ENCODE results near the gene EPN2. TPM values are rescaled to one million over a fixed set of nuclear protein-coding genes. Genes with fewer than 3 reads are reported as not detected.

The EPN2 gene
- polyA plus RNA-seq, 3 donors = 0.93 TPM; not detected in 2

DNA sequence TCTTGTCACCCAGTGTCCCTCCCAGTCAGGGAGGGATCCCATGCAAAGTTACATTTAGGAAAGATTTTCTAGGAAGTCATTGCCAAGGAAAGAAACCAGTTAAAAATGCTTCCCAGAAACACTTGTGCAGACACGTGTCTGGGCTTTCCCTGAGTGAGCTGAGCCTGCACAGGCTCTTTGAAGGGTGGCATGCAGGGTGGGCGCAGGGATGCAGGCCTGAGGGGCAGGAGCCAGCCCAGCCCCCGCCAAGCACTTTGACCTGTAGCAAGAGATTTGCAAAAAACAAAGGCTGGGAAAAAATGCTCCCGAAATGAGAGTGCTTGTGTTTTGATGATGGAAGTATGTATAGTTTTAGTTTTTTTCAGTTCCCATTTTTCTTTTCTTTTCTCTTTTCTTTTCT is 73.0 kb downstream of the EPN2 start:
- Histone ChIP-seq H4K20me1 (ENCODE audit: insufficient read depth, low read length) (peaks cover 14% of the 10 kb centered on the region), H3K4me1 (ENCODE audit: control insufficient read depth in 1 of 2, insufficient read depth in 2 of 2, low read length in 2 of 2) (peaks cover 34 to 36% of the 10 kb centered on the region in 2 donors), H3K27me3 (ENCODE audit: control insufficient read depth in 2 of 2, insufficient read depth in 2 of 2, low read length in 2 of 2) (peaks cover 46 to 86% of the 10 kb centered on the region in 2 donors), H3K79me2 (ENCODE audit: insufficient read depth, low read length) (no peaks in the 10 kb centered on the region), H3K27ac (ENCODE audit: low read depth in 1 of 2, low read length in 2 of 2) (no peak overlapping the region), H2AFZ (ENCODE audit: insufficient read depth, low read depth, low read length, poor library complexity, severe bottlenecking) (no peak overlapping the region), H3K4me3 (replicated peaks in 1 of 3; ENCODE audit: low read depth in 2 of 3, low read length in 3 of 3) (no peak overlapping the region), H3K9me3 (replicated peaks in 1 of 2; ENCODE audit: control insufficient read depth in 1 of 2, insufficient read depth in 1 of 2, low read length in 2 of 2) (no peaks in the 10 kb centered on the region), H3K4me2 (replicated peaks; ENCODE audit: extremely low read depth, low read length, poor library complexity, severe bottlenecking) (no peak overlapping the region), H3K36me3 (replicated peaks in 1 of 2; ENCODE audit: control insufficient read depth in 1 of 2, insufficient read depth in 2 of 2, low read length in 2 of 2) (no peaks in the 10 kb centered on the region), H3K9ac (ENCODE audit: insufficient read depth, low read length, poor library complexity, severe bottlenecking) (no peak overlapping the region)
- H3K27ac Mint-ChIP-seq = peak overlapping the region in 1 of 7 donors; percentile 2
- H3K36me3 Mint-ChIP-seq = peaks cover 16 to 41% of the 10 kb centered on the region in 2 donors
- peaks cover 0 to 19% (median 3%) of the 10 kb centered on the region in 7 donors for H3K9me3 Mint-ChIP-seq
- H3K27me3 Mint-ChIP-seq (ENCODE audit: low read depth in 3 of 3) = peaks cover 88 to 94% (median 91%) of the 10 kb centered on the region in 3 donors
- peak overlapping the region in 1 of 2 donors; percentile 84 for H3K4me3 Mint-ChIP-seq
- intact Hi-C loops (cut with micrococcal nuclease) = no loop called here
- peaks cover 48% of the 10 kb centered on the region for H3K4me1 Mint-ChIP-seq
- DNase-seq = no peak
- WGBS (ENCODE audit: insufficient coverage) = 93% methylated on average over 3 of the region's 4 CpGs
- TF ChIP-seq, protein P1, sequence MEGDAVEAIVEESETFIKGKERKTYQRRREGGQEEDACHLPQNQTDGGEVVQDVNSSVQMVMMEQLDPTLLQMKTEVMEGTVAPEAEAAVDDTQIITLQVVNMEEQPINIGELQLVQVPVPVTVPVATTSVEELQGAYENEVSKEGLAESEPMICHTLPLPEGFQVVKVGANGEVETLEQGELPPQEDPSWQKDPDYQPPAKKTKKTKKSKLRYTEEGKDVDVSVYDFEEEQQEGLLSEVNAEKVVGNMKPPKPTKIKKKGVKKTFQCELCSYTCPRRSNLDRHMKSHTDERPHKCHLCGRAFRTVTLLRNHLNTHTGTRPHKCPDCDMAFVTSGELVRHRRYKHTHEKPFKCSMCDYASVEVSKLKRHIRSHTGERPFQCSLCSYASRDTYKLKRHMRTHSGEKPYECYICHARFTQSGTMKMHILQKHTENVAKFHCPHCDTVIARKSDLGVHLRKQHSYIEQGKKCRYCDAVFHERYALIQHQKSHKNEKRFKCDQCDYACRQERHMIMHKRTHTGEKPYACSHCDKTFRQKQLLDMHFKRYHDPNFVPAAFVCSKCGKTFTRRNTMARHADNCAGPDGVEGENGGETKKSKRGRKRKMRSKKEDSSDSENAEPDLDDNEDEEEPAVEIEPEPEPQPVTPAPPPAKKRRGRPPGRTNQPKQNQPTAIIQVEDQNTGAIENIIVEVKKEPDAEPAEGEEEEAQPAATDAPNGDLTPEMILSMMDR (IDR thresholded peaks at IDR 0.05) = no peak

DNA sequence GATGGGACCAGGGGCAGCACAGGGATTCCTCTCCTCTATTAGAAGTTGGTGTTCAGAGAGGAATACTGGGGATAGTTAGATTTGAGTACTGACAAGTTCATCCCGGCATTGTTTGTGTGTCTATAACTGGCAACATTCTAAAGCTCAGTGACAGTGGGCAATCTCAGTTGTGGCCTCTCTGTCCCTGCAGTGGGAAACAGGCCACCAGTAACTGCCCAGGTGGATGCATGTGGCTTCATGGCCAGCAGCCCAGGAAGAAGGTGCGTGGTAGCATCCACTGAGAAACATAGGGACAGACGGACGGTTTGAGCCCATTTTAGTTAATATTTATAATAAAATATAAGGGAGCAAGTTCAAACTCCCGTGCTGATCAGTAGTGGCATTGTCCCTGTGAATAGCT is 73.8 kb downstream of the EPN2 start:
- 89% methylated on average over 1 of the region's 5 CpGs for WGBS (ENCODE audit: insufficient coverage)

More for the DNA sequence above, 73.8 kb downstream of the EPN2 start:
- Histone ChIP-seq H3K27ac (ENCODE audit: low read depth in 1 of 2, low read length in 2 of 2) (no peak overlapping the region), H3K79me2 (ENCODE audit: insufficient read depth, low read length) (no peaks in the 10 kb centered on the region), H3K27me3 (ENCODE audit: control insufficient read depth in 2 of 2, insufficient read depth in 2 of 2, low read length in 2 of 2) (peaks cover 46 to 88% of the 10 kb centered on the region in 2 donors), H3K36me3 (replicated peaks in 1 of 2; ENCODE audit: control insufficient read depth in 1 of 2, insufficient read depth in 2 of 2, low read length in 2 of 2) (no peaks in the 10 kb centered on the region), H3K9me3 (replicated peaks in 1 of 2; ENCODE audit: control insufficient read depth in 1 of 2, insufficient read depth in 1 of 2, low read length in 2 of 2) (no peaks in the 10 kb centered on the region), H3K4me2 (replicated peaks; ENCODE audit: extremely low read depth, low read length, poor library complexity, severe bottlenecking) (no peak overlapping the region), H4K20me1 (ENCODE audit: insufficient read depth, low read length) (peaks cover 6% of the 10 kb centered on the region), H3K4me1 (ENCODE audit: control insufficient read depth in 1 of 2, insufficient read depth in 2 of 2, low read length in 2 of 2) (peaks cover 25 to 27% of the 10 kb centered on the region in 2 donors), H3K9ac (ENCODE audit: insufficient read depth, low read length, poor library complexity, severe bottlenecking) (no peak overlapping the region), H2AFZ (ENCODE audit: insufficient read depth, low read depth, low read length, poor library complexity, severe bottlenecking) (no peak overlapping the region), H3K4me3 (replicated peaks in 1 of 3; ENCODE audit: low read depth in 2 of 3, low read length in 3 of 3) (no peak overlapping the region)
- TF ChIP-seq, protein P1 (IDR thresholded peaks at IDR 0.05) = no peak
- no peak for DNase-seq
- Mint-ChIP-seq H3K9me3 (peaks cover 0 to 10% (median 3%) of the 10 kb centered on the region in 7 donors), H3K27me3 (ENCODE audit: low read depth in 3 of 3) (peaks cover 87 to 94% (median 91%) of the 10 kb centered on the region in 3 donors), H3K36me3 (peaks cover 12 to 33% of the 10 kb centered on the region in 2 donors), H3K27ac (peak overlapping the region in 2 of 7 donors; percentile 19 to 75), H3K4me3 (peak overlapping the region in 1 of 2 donors; percentile 75), H3K4me1 (peaks cover 40% of the 10 kb centered on the region)
- intact Hi-C loops (cut with micrococcal nuclease) = no loop called here

All from CD14-positive monocyte (primary cell).